ENCODE results near the gene ALPK1. TPM values are rescaled to one million over a fixed set of nuclear protein-coding genes. Genes with fewer than 3 reads are reported as not detected.

The ALPK1 gene
- total RNA-seq, 1 experiment from 2014 or later = 4.9 TPM

GRCh38 chr4:112355662-112356061 is 58.5 kb downstream of the ALPK1 start:
- TF ChIP-seq, protein P1, sequence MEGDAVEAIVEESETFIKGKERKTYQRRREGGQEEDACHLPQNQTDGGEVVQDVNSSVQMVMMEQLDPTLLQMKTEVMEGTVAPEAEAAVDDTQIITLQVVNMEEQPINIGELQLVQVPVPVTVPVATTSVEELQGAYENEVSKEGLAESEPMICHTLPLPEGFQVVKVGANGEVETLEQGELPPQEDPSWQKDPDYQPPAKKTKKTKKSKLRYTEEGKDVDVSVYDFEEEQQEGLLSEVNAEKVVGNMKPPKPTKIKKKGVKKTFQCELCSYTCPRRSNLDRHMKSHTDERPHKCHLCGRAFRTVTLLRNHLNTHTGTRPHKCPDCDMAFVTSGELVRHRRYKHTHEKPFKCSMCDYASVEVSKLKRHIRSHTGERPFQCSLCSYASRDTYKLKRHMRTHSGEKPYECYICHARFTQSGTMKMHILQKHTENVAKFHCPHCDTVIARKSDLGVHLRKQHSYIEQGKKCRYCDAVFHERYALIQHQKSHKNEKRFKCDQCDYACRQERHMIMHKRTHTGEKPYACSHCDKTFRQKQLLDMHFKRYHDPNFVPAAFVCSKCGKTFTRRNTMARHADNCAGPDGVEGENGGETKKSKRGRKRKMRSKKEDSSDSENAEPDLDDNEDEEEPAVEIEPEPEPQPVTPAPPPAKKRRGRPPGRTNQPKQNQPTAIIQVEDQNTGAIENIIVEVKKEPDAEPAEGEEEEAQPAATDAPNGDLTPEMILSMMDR (IDR thresholded peaks at IDR 0.05; ENCODE audit: insufficient read depth in 1 of 2, low read depth in 1 of 2, low read length in 1 of 2, severe bottlenecking in 1 of 2, unreplicated experiment in 1 of 2) = no peak
- Mint-ChIP-seq H3K4me3 (ENCODE audit: unreplicated experiment) (no peak overlapping the region), H3K9me3 (ENCODE audit: unreplicated experiment) (peaks cover 10% of the 10 kb centered on the region), H3K36me3 (ENCODE audit: insufficient read depth, unreplicated experiment) (no peaks in the 10 kb centered on the region), H3K4me1 (ENCODE audit: low read depth, unreplicated experiment) (no peaks in the 10 kb centered on the region), H3K27ac (ENCODE audit: unreplicated experiment) (no peak overlapping the region), H3K27me3 (ENCODE audit: insufficient read depth, unreplicated experiment) (peaks cover 3% of the 10 kb centered on the region)
- ChIA-PET POLR2A (no interaction called here), CTCF (no interaction called here)
- no peak overlapping the region for H3K4me3 ChIP-seq (ENCODE audit: low read depth, low read length)
- BruUV-seq (replicated peaks) = no TSS peak
- no peaks in the 10 kb centered on the region for H3K4me1 ChIP-seq
- no peak for DNase-seq
- no peaks in the 10 kb centered on the region for H3K27me3 ChIP-seq (replicated peaks; ENCODE audit: control insufficient read depth, insufficient read depth, low read length)
- intact Hi-C loops (cut with micrococcal nuclease; ENCODE audit: unreplicated experiment) = no loop called here
- no peaks in the 10 kb centered on the region for H3K9me3 ChIP-seq
- no peaks in the 10 kb centered on the region for H3K36me3 ChIP-seq (ENCODE audit: control insufficient read depth, insufficient read depth, low read length)

DNA sequence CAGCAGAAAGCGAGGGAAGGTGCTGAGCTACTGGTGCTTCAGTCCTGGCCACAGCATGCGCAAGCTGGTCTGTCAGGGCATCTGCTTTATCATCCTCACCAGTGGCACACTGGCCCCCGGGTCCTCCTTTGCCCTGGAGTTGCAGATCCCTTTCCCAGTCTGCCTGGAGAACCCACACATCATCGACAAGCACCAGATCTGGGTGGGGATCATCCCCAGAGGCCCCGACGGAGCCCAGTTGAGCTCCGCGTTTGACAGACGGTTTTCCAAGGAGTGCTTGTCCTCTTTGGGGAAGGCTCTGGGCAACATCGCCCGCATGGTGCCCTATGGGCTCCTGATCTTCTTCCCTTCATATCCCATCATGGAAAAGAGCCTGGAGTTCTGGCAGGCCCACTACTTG is 60.3 kb downstream of the ALPK1 start:
- peaks cover 3% of the 10 kb centered on the region for H3K27me3 Mint-ChIP-seq (ENCODE audit: insufficient read depth, unreplicated experiment)

DNA sequence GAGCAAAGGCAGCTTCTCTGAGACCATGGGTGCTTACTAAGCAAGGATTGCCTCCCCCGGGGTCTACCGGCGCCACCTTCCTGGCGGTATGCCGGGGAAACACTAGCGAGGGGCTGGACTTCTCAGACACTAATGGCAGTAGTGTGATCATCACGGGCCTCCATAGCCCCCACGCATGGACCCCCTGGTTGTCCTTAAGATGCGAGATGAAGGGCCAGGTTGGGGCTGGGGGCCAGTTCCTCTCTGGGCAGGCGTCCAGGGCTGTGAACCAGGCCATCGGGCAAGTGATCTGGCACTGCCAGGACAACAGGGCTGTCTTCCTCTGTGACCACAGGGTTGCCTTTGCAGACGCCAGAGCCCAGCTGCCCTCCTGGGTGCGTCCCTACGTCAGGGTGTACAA is 60.7 kb downstream of the ALPK1 start:
- H3K36me3 ChIP-seq (ENCODE audit: control insufficient read depth, insufficient read depth, low read length) = no peaks in the 10 kb centered on the region
- H3K27me3 ChIP-seq (replicated peaks; ENCODE audit: control insufficient read depth, insufficient read depth, low read length) = no peaks in the 10 kb centered on the region
- Mint-ChIP-seq H3K4me3 (ENCODE audit: unreplicated experiment) (no peak overlapping the region), H3K36me3 (ENCODE audit: insufficient read depth, unreplicated experiment) (no peaks in the 10 kb centered on the region), H3K4me1 (ENCODE audit: low read depth, unreplicated experiment) (no peaks in the 10 kb centered on the region), H3K27ac (ENCODE audit: unreplicated experiment) (no peak overlapping the region), H3K9me3 (ENCODE audit: unreplicated experiment) (peaks cover 3% of the 10 kb centered on the region), H3K27me3 (ENCODE audit: insufficient read depth, unreplicated experiment) (peaks cover under 1% of the 10 kb centered on the region)
- TF ChIP-seq, protein P1 (IDR thresholded peaks at IDR 0.05; ENCODE audit: insufficient read depth in 1 of 2, low read depth in 1 of 2, low read length in 1 of 2, severe bottlenecking in 1 of 2, unreplicated experiment in 1 of 2) = no peak
- no peak overlapping the region for H3K4me3 ChIP-seq (ENCODE audit: low read depth, low read length)
- no peaks in the 10 kb centered on the region for H3K4me1 ChIP-seq
- DNase-seq = no peak
- CTCF ChIA-PET = no interaction called here
- no peaks in the 10 kb centered on the region for H3K9me3 ChIP-seq
- intact Hi-C loops (cut with micrococcal nuclease; ENCODE audit: unreplicated experiment) = no loop called here
- no TSS peak for BruUV-seq (replicated peaks)
- POLR2A ChIA-PET = no interaction called here

More for the DNA sequence above, 60.3 kb downstream of the ALPK1 start:
- no peaks in the 10 kb centered on the region for H3K4me1 Mint-ChIP-seq (ENCODE audit: low read depth, unreplicated experiment)
- DNase-seq = no peak
- no peaks in the 10 kb centered on the region for H3K36me3 Mint-ChIP-seq (ENCODE audit: insufficient read depth, unreplicated experiment)
- no peaks in the 10 kb centered on the region for H3K36me3 ChIP-seq (ENCODE audit: control insufficient read depth, insufficient read depth, low read length)
- no peaks in the 10 kb centered on the region for H3K27me3 ChIP-seq (replicated peaks; ENCODE audit: control insufficient read depth, insufficient read depth, low read length)
- no peaks in the 10 kb centered on the region for H3K9me3 ChIP-seq
- ChIA-PET POLR2A (no interaction called here), CTCF (no interaction called here)
- H3K4me1 ChIP-seq = no peaks in the 10 kb centered on the region
- TF ChIP-seq, protein P1 (IDR thresholded peaks at IDR 0.05; ENCODE audit: insufficient read depth in 1 of 2, low read depth in 1 of 2, low read length in 1 of 2, severe bottlenecking in 1 of 2, unreplicated experiment in 1 of 2) = no peak
- H3K27ac Mint-ChIP-seq (ENCODE audit: unreplicated experiment) = no peak overlapping the region
- H3K4me3 Mint-ChIP-seq (ENCODE audit: unreplicated experiment) = no peak overlapping the region
- no peak overlapping the region for H3K4me3 ChIP-seq (ENCODE audit: low read depth, low read length)
- peaks cover 8% of the 10 kb centered on the region for H3K9me3 Mint-ChIP-seq (ENCODE audit: unreplicated experiment)
- BruUV-seq (replicated peaks) = no TSS peak
- intact Hi-C loops (cut with micrococcal nuclease; ENCODE audit: unreplicated experiment) = no loop called here
